ENCODE results near the gene ANAPC7.
"Not testable (repeated sequence)": the region's sequence is repeated elsewhere in the genome, so short reads cannot be mapped to it uniquely, and the experiment has no call there.

The ANAPC7 gene

DNA sequence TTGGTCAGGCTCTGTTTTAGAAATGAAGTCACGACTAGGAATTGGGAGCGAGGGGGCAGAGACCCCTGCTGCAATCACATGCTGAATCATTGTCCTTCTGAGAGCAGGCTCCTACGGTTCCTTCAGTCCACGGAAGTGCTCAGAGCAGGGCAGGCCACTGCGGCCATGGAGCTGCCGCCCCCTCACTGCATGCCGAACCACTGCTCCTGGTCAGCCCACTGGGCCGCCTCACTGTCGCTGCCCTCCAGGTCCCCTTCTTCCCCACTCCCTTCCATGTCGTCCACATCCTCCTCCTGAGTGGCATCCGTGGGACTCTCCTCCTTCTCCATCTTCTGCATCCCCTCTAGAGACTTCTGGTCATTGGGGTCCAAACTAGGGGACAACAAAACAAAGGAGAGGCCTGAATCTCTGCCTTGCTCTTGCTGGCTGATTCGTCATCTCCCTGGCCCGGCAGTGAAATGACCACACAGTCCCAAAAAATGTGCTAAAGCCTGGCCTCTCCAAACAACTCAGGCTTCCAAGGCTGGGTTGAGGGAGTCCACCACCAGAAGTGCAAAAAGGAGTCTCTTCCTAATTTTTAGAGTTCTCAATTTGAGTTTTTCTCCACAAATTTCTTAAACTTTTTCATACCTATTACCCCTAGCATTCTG is 29.4 kb downstream of the ANAPC7 start:
- no peak for DNase-seq (ENCODE audit: low read depth)

DNA sequence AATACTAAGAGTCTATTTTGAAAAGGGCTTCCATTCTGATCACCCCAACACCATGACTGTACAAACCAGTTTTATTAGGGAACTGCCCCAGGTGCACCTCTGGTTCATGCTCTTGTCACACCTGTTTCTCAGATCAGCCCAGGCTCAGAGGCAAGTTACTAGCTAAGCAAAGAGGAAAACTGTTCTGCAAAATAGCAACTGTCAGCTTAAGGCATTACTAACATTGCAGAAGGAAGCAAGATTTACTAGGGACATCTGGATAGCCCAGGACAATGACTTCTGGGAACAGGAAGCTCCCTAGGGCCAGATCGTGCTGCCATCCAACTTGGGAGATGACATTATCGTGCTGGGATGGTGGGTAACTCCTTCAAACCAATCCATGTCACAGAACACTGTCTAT is 30.1 kb downstream of the ANAPC7 start:
- DNase-seq (ENCODE audit: low read depth), result no peak

DNA sequence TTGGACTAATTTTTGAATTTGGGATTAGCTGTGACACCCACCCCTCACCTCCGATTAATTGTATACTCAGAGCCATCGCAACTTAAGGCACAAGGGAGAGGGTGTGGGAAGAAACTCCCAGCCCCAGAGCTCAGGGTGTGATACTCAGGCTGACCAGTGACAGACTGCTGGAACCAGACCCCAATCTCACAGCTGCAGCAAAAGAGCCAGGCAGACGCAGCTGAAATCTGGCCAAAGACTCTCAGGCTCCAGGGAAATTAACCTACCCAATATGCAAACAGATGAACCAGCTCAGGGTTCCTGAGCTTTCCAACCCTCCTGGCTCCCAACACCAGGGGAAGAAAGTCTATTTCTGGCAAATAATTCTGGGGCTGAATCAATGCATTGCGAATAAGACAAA is 30.5 kb downstream of the ANAPC7 start:
- DNase-seq (ENCODE audit: low read depth), result no peak

DNA sequence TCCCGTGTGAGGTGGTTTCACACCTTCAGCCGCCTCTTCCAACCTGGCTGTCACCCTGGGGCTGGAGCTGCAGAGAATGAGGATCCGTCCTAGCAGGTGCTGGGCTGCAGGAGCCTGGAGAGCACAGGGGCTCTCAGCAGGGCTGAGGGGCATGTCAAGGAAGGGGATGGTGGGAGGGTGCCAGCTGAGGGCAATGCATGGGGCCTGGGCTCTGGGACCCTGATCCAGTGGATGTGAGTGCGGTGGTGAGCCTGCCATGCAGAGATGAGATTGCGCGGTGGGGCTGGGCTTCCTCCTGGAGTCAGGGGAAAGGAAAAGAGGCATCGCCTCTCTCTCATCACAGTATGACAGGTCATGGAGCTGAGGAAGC is 31.5 kb downstream of the ANAPC7 start:
- no peak for DNase-seq (ENCODE audit: low read depth)

DNA sequence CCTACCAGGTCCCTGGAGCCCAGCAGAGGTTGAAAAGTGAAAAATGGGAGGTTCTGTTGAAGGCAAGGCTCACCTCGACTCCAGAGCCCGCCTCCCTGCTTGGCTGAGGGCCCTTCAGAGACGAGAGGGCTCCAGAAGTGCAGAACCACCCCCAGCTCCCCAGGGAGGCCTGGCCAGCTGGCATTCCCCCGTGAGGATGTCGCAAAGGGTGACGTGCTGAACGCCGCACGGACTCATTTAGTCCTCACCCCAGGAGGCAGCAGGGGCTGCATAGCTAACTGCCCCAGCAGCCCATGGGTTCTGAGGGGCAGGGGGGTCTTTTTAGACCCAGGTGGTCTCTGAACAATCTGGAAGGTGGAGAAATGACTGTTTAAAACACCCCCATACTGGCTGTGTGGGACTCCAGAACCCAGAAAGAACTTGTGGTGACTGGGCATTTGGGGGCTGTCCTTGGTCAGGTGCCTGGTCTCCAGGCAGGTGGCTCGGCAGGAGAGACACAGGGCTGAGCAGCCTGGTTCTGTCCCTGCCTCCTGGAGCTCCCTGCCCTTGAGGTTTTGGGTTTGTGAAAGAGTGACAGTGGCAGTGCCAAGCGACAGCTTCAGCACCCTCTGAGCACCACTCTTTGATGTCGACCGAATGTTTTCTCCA is 32.0 kb downstream of the ANAPC7 start:
- no peak for DNase-seq (ENCODE audit: low read depth)

DNA sequence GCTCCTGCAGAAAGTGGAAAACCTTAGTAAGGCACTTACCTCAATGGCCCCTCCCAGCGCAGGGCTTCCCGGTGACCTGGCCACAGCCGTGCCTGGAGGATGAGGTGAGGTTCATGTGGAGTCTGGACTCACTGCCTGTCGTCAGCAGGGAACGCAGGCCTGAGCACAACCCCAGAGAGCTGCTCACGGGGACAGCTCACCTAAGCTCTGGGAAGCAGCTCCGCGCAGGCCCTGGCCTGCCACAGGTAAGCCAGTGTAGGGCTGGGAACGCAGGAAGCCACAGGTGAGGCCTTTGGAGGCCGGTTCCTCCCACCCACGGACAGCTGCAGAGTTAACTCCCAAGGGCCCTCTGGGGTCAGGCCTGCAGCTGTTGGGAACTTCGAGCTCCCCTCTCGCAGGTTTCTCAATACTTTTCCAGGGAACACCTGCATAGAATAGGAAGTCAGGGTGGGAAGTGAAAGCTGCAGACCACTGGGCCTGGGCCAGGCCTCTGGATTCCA is 32.7 kb downstream of the ANAPC7 start:
- DNase-seq (ENCODE audit: low read depth), result no peak

DNA sequence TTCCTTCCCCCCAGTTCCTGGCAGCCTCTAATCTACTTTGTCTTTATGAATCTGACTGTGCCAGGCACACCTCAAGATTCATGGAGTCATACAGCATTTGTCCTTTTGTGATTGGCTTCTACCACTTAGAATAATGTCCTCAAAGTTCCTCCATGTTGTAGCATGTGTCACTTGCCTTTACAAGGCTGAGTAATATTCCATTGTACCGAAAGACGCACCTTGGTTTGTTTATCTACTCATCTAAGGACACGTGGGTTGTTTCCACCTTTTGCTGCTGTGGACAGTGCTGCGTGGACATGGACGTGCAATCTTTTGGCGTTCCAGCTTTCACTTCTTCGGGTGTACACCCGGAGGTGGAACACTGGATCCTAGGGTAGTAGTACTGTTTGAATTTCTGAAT is 33.5 kb downstream of the ANAPC7 start:
- DNase-seq (ENCODE audit: low read depth), result no peak

DNA sequence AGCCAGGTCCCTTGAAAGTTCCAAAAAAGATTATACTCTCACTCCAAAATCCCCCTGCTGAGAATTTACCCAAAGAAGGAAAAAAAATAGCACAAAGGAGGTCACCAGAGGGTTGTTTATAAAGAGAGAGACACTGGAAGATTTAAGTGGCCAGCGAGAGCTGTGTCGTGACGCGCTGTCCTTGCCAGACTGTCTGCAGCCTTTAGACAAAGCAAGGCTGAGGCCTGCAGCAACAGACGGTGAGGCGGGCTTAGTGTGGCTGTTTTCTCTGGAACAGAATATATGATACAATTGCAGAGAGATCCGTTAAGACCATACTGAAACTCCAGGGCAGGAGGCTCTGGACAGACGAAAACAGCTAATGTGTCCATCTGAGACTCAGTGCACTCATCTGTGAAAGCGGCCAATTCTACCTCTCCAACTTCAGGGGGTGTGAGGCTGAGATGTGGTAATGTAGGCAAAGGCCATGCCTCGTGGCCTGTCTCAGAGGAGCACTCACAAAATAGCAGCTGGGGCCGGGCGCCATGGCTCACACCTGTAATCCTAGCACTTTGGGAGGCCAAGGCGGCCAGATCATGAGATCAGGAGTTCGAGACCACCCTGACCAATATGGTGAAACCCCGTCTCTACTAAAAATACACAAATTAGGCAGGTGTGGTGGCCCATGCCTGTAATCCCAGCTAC is 36.2 kb downstream of the ANAPC7 start:
- no peak for DNase-seq (ENCODE audit: low read depth)

DNA sequence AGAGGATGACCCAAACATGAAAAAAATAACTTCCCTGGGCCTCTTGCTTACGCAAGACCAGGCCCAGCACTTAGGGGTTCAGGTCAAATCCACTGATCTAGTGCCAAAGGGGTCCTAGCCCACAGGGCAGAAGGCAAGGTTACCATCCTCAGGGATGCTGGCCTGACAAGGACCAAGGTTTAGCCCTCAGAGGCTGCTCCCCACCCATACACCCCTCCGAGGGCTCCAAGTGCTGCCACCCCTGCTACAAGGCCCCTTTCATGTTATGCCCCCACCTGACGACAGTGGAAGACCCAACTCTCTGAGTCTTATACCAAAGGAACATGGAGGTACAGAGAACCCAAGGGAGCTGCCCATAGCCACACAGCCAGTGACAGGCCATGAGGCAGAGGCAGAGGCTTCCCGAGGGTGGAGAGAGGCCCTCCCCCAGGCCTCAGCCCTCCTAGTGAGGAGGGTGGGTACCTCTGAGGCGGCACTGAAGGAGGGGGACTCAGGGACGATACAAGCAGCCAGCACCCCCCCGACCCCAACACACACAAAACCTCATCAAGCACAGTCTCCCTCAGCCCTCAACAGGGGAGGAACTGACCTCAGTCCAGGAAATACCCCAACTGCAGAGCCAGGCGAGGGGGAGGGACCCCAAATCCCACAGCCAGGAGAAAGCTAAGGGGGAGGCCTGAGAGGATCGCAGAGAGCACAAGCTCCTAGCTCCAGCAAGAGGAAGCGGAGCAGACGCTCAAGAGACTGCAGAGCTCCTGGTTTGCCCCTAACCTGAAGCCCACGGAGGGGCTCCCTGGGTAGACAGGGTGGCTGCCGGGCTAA is 37.0 kb downstream of the ANAPC7 start:
- no peak for DNase-seq (ENCODE audit: low read depth)

DNA sequence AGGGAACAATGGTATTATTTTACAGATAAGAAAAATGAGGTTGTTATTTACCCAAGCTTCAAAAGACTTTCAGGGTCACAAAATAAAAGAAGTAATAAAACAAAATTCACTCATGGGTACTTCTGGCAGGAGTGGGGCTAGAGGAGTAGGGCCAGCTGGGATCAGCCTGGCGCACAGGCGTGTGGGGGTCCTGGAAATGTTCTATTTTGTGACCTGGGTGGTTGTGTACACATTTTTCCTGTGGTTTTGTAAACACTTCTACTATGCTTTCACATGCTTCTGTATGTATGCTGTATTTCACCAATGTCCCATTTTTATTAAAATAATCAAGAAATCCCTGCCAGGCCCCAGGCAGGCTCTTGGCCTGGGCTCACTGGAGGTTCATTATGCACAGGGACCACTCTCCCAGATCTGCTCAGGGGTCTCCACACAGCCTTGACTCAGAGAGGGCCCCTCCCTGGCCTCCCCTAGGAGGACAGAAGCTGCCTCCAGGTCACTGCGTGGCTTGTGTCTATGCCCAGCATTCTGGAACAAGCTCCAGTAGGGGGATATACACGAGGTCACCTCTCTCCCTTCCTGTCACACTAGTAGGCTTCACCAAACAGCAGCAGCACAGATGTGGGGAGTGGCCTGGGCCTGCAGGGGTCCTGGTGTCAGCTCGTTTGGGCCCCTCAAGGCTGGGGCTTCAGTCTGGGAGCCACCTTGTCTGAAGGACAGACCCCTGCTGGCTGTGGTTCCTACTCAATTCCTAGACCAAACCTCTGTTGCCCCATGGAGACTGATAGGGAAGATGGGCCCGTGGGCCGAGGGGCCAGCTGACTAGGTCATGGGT is 37.8 kb downstream of the ANAPC7 start:
- DNase-seq (ENCODE audit: low read depth), result no peak

DNA sequence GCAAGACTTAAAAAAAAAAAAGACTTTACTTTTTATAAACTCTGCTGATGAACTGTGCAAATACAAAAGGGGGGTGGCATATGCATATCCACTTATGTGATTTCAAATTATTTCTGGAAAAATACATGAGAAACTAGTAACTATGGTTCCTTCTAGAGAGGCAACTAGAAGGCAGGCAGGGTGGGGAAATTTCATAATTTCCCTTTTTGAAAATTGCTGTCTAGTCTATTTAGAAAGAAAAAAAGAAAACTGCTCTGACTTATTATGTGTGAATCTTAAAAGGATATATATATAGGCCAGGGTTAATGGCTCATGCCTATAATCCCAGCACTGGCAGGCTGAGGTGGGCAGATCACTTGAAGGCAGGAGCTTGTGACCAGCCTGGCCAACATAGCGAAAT is 42.3 kb downstream of the ANAPC7 start:
- DNase-seq (ENCODE audit: low read depth), result no peak

DNA sequence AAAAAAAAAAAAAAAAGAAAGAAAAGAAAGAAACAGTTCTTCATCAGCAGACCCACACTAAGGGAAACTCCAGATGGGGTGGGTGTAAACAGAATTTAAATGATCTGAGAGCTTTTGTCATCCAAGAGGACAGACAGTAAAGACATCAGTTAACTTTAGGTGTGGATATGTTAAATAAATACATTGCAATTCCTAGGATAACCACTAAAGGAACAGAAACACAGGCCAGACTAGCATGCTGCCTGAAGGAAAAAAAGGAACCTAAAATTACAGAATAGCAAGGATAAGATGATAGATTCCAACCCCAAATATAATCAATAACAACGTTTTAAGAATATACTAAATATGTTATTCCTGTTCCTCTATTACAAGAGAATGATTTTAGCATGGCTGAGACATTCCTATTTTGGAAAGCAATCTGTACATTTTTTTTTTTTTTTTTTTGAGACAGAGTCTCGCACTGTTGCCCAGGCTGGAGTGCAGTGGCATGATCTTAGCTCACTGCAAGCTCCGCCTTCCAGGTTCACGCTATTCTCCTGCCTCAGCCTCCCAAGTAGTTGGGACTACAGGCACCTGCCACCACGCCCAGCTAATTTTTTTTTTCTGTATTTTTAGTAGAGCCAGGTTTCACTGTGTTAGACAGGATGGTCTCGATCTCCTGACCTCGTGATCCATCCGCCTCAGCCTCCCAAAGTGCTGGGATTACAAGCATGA is 45.0 kb downstream of the ANAPC7 start:
- DNase-seq (ENCODE audit: low read depth), result not testable (repeated sequence)

DNA sequence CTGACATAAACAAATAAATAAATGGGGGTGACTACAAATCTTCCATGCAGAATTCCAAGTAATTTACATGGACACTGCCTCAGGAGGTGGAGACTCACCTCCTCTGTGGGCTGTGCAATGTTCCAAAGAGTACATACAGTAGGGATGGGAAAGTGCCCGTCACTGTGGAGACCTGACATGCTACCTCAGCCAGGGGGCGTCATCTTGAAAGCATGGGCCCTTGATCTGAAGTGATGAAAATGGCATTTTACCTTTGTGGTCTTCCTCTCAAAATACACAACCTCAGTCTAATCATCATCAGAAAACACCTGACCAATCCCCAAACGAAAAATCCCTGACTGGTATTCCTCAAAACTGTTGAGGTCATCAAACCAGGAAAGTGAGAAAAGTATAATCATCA is 48.4 kb downstream of the ANAPC7 start:
- no peak for DNase-seq (ENCODE audit: low read depth)

DNA sequence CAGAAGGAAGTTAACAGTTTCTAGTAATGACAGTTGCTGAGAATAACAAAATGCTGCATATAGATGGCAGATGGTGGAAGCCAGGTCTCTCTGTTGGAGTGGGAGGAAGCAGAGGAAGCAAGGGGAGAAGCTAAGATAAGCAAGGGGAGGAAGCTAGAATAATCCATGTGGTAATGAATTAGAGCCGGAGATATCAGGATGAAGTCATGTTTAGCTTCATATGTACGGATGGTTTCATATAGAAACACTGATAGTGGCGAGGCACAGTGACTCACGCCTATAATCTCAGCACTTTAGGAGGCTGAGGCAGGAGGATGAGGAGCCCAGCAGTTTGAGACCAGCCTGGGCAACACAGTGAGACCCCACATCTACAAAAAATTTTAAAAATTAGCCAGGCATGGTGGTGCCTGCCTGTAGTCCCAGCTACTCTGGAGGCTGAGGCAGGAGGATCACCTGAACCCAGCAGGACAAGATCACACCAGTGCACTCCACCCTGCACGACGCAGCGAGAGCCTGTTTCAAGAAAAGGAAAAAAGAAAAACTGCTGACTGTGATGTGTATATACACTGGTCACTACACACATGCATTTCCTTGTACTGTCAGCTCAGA is 49.2 kb downstream of the ANAPC7 start:
- DNase-seq (ENCODE audit: low read depth), result peak; percentile 91

DNA sequence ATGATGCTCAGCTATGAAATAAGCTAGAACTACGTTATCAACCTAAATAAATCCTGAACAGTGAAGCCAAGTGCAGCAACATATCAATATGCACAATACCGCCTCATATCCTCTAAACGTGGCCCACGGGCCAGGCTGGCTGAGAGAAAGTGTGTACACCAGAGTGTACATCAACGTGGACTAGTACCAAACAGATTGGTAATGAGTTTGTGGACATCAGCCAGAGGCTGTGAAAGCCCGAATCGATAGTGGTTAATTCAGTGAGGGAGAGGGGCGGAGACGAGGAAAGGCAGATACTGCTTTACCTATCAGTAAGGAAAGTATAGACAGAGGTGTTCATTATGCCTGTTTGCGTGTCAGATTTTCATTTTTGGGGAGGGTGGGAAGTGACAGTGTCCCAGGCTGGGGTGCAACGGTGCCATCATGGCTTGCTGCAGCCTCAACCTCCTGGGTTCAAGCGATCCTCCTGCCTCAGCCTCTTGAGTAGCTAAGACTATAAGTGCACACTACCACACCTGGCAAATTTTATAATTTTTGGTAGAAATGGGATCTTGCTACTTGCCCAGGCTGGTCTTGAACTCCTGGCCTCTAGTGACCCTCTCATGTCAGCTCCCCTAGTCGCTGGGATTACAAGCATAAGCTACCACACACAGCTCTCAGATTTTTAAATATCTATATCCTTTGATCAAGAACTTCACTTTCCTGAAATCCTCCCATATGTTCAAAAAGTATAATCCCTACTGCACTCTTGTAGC is 50.1 kb downstream of the ANAPC7 start:
- no peak for DNase-seq (ENCODE audit: low read depth)

DNA sequence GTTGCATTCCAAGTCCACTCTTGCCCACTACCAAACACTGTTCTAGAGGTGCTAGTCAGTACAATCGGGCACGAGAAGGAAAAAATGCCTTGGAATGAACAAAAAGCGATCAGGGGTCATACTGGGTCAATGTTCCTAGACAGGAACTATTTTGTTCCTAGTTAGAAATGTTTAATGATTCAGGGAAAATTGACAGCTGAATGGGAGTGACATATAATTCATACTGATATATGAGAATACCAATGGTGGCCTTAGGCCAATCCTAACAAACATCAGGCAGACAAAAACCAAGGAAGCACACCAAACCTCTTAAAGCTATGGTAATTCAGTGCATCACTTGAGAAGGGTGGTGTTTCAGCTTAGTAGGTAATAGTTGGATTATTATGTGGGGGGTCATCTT is 51.1 kb downstream of the ANAPC7 start:
- no peak for DNase-seq (ENCODE audit: low read depth)

DNA sequence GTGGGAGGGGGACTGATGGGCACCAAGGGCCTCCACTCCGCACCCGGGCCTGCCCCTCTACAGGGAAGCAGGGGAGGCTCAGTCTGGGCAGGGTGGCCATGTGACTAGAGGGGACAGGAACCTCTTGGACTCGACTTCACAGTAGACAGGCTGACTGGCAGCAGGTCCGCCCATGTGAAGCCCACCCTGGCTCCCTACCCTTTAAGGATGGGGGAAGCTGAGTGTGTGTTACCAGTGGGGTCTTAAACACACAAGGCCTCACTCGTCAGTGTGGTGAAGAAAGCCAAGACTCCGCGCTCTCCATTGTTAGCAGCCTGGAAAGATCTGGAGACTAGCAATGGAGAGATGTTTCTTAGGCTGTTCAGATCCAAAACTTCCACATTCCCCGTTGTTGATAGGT is 52.4 kb downstream of the ANAPC7 start:
- no peak for DNase-seq (ENCODE audit: low read depth)

DNA sequence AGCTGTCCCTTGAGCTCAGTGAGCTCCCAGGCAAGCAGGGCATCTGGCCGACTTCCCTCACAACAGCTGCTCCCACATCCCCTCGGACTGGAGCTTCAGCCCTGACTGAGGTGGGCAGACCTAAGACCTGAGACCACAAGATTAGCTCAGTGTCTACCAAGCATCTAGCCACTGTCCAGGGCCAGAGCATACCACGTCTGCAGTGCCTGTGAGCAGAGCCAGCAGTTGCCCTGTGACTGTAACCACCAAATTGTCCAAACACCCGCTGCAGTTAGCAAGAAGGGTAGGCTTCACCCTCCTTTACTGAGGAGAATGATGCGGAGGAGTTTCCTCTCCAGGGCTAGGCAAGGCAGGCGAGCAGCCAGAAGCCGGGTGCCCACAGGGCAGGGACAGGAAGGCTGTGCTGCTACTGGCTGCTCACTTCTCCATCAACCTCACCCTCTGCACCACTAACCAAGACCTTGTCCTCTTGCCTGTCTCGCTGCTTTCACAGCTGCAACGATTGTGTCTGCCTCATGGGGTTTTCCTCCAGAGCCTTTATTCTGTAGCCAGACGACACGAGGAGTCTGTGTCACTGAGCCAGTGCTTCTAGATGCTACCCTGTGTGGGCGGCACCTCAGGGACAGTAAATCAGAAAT is 53.9 kb downstream of the ANAPC7 start:
- DNase-seq (ENCODE audit: low read depth), result peak; percentile 50

DNA sequence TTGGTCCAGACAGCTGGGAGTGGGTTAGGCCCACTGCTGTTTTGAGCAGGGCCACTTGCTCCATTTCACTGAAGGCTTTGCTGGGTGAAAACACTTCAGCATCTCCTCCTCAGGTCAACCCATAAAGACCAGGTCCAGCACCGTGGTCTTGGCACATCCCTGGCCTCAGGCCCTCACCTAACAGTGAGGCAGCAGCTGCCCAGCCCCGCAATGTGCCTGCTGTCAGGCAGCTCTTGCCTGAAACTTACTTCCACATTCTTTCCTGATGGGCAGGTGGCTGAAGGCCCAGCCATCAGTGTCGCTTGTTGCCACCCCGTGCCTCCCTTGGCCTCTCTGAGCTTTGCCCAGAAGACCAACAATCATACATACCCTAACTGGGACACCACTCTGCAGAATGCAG is 54.4 kb downstream of the ANAPC7 start:
- DNase-seq (ENCODE audit: low read depth), result no peak

All from CMK (cell line).